ENCODE measurements around the gene STMND1. TPM values are rescaled to one million over a fixed set of nuclear protein-coding genes. Genes with fewer than 3 reads are reported as not detected.

Gene STMND1
- total RNA-seq, 2 experiments from 2014 or later = not detected

- DNase-seq (no peak), ATAC-seq (no peak)
- Mint-ChIP-seq H3K36me3 (ENCODE audit: low read depth) (peaks cover 2% of the 10 kb centered on the region), H3K9me3 (peaks cover 2% of the 10 kb centered on the region), H3K27ac (no peak overlapping the region), H3K27me3 (peaks cover 20% of the 10 kb centered on the region), H3K4me1 (ENCODE audit: low read depth) (no peaks in the 10 kb centered on the region), H3K4me3 (no peak overlapping the region)
- no peak for TF ChIP-seq CTCF (IDR thresholded peaks at IDR 0.05)
- POLR2A ChIA-PET = no interaction called here
- CTCF ChIA-PET = no interaction called here
- intact Hi-C loops (cut with micrococcal nuclease) = no loop called here
Observed at GRCh38 chr6:17130786-17131185, 28.9 kb downstream of the STMND1 start.

GRCh38 chr6:17132967-17133366 lies 31.1 kb downstream of the STMND1 start:
- H3K27ac Mint-ChIP-seq = no peak overlapping the region
- intact Hi-C loops (cut with micrococcal nuclease) = no loop called here
- ChIA-PET POLR2A (no interaction called here), CTCF (no interaction called here)
- no peak for TF ChIP-seq CTCF (IDR thresholded peaks at IDR 0.05)
- peaks cover 17% of the 10 kb centered on the region for H3K27me3 Mint-ChIP-seq
- peaks cover 9% of the 10 kb centered on the region for H3K9me3 Mint-ChIP-seq
- no peaks in the 10 kb centered on the region for H3K4me1 Mint-ChIP-seq (ENCODE audit: low read depth)
- no peak overlapping the region for H3K4me3 Mint-ChIP-seq
- H3K36me3 Mint-ChIP-seq (ENCODE audit: low read depth) = peaks cover 2% of the 10 kb centered on the region
- ATAC-seq = no peak
- no peak for DNase-seq

GRCh38 chr6:17138033-17138432 lies 36.2 kb downstream of the STMND1 start:
- ATAC-seq (no peak), DNase-seq (no peak)
- TF ChIP-seq CTCF (IDR thresholded peaks at IDR 0.05) = no peak
- H3K36me3 Mint-ChIP-seq (ENCODE audit: low read depth) = peaks cover 4% of the 10 kb centered on the region
- POLR2A ChIA-PET = no interaction called here
- H3K9me3 Mint-ChIP-seq = peaks cover 16% of the 10 kb centered on the region
- no peak overlapping the region for H3K4me3 Mint-ChIP-seq
- CTCF ChIA-PET = no interaction called here
- intact Hi-C loops (cut with micrococcal nuclease) = no loop called here
- no peak overlapping the region for H3K27ac Mint-ChIP-seq
- H3K4me1 Mint-ChIP-seq (ENCODE audit: low read depth) = no peaks in the 10 kb centered on the region
- H3K27me3 Mint-ChIP-seq = peaks cover 10% of the 10 kb centered on the region

GRCh38 chr6:17144016-17144415 lies 42.2 kb downstream of the STMND1 start:
- TF ChIP-seq CTCF (IDR thresholded peaks at IDR 0.05) = no peak
- ChIA-PET POLR2A (no interaction called here), CTCF (interaction anchor here (1.3 kb wide), 1 partner anchor 13 kb away, joined by 3 read pairs; no protein-coding TSS in a partner anchor)
- DNase-seq = no peak
- H3K27ac Mint-ChIP-seq = no peak overlapping the region
- peaks cover 18% of the 10 kb centered on the region for H3K9me3 Mint-ChIP-seq
- H3K4me3 Mint-ChIP-seq = no peak overlapping the region
- intact Hi-C loops (cut with micrococcal nuclease) = no loop called here
- no peak for ATAC-seq
- peaks cover 4% of the 10 kb centered on the region for H3K27me3 Mint-ChIP-seq
- H3K36me3 Mint-ChIP-seq (ENCODE audit: low read depth) = no peaks in the 10 kb centered on the region
- H3K4me1 Mint-ChIP-seq (ENCODE audit: low read depth) = no peaks in the 10 kb centered on the region

GRCh38 chr6:17149571-17149970 lies 47.7 kb downstream of the STMND1 start:
- H3K36me3 Mint-ChIP-seq (ENCODE audit: low read depth) = no peaks in the 10 kb centered on the region
- no peak for TF ChIP-seq CTCF (IDR thresholded peaks at IDR 0.05)
- no peak for DNase-seq
- no peak overlapping the region for H3K27ac Mint-ChIP-seq
- ChIA-PET POLR2A (no interaction called here), CTCF (interaction anchor here (1.0 kb wide), 1 partner anchor 377 kb away, joined by 3 read pairs; no protein-coding TSS in a partner anchor)
- no peaks in the 10 kb centered on the region for H3K4me1 Mint-ChIP-seq (ENCODE audit: low read depth)
- intact Hi-C loops (cut with micrococcal nuclease) = no loop called here
- no peak for ATAC-seq
- H3K4me3 Mint-ChIP-seq = no peak overlapping the region
- H3K9me3 Mint-ChIP-seq = peaks cover 18% of the 10 kb centered on the region
- peaks cover 4% of the 10 kb centered on the region for H3K27me3 Mint-ChIP-seq

Measured in activated CD8-positive, alpha-beta T cell treated with anti-CD3 and anti-CD28 coated beads for 36 hours (primary cell).